T-cell (primary cell): ENCODE measurements around the gene SENP8. TPM values are rescaled to one million over a fixed set of nuclear protein-coding genes. Genes with fewer than 3 reads are reported as not detected.

Experiments
- ATAC-seq, 4 experiments: fragments of 200-7000 bp in 3 of 4; fragments of 150-1000 bp in 1 of 4; cut with Tn5 transposase; replicated peaks in 1 of 4; 1 replicate in 3 of 4; 2 replicates in 1 of 4; pipeline ENCODE4 v1.10.0; 2021; ENCODE audit warnings: moderate library complexity in 3 of 4, mild to moderate bottlenecking in 2 of 4, moderate number of reproducible peaks in 1 of 4
- CTCF ChIA-PET, 2 donors: fragments of 300-600 bp; sonication (Branson Sonifier 250); formaldehyde crosslinking; loops; one replicate each; lab custom pipeline; 2022; ENCODE audit warnings: antibody characterized with exemption in 2 of 2; lab: Charles Lee
- POLR2A ChIA-PET, 2 donors: fragments of 300-600 bp; sonication (Branson Sonifier 250); formaldehyde crosslinking; loops; one replicate each; lab custom pipeline; 2022; ENCODE audit warnings: antibody characterized with exemption in 2 of 2; lab: Charles Lee
- DNase-seq, 35 experiments: peaks; one replicate each; pipeline versions ENCODE4 v3.0.0 to v3.0.0-alpha.2; 2013 to 2023
- H3K27ac ChIP-seq: one replicate; pipeline ENCODE4 v1.5.1; 2013; ENCODE audit warnings: low read length
- H3K27me3 ChIP-seq, 2 experiments: replicated peaks in 1 of 2; 1 replicate in 1 of 2; 2 replicates in 1 of 2; pipeline versions ENCODE4 v1.6.1 to v1.7.0; 2013; ENCODE audit warnings: low read length in 1 of 2, mixed read lengths in 1 of 2; ENCODE audit not compliant: control insufficient read depth in 2 of 2, insufficient read depth in 2 of 2; ENCODE audit errors: extremely low read depth in 1 of 2
- H3K36me3 ChIP-seq, 2 donors: 1 replicate in 1 of 2; 2 replicates in 1 of 2; pipeline versions ENCODE4 v1.6.1 to v1.7.0; 2013; ENCODE audit warnings: low read length in 1 of 2; ENCODE audit not compliant: control insufficient read depth in 2 of 2, insufficient read depth in 1 of 2; ENCODE audit errors: extremely low read depth in 1 of 2
- H3K4me1 ChIP-seq, 2 experiments: 1 replicate in 1 of 2; 2 replicates in 1 of 2; pipeline versions ENCODE4 v1.6.1 to v1.7.0; 2013; ENCODE audit warnings: low read length in 2 of 2, mixed read lengths in 1 of 2; ENCODE audit not compliant: insufficient read depth in 2 of 2, control insufficient read depth in 1 of 2; ENCODE audit errors: extremely low read depth in 1 of 2
- H3K4me3 ChIP-seq, 2 donors: 1 replicate in 1 of 2; 2 replicates in 1 of 2; pipeline versions ENCODE4 v1.5.1 to v1.7.0; 2013; ENCODE audit warnings: mild to moderate bottlenecking in 2 of 2, low read length in 1 of 2, moderate library complexity in 1 of 2; ENCODE audit not compliant: control insufficient read depth in 1 of 2; ENCODE audit errors: extremely low read depth in 1 of 2
- H3K9me3 ChIP-seq: 2 replicates; pipeline ENCODE4 v1.7.0; 2013
- H3K27ac Mint-ChIP-seq, 2 donors: one replicate each; pipeline ENCODE4 v1.8.0; 2020 to 2021; ENCODE audit warnings: mild to moderate bottlenecking in 2 of 2, mixed read lengths in 2 of 2
- H3K27me3 Mint-ChIP-seq, 2 donors: one replicate each; pipeline ENCODE4 v1.8.0; 2021 to 2022; ENCODE audit warnings: mixed read lengths in 2 of 2
- H3K36me3 Mint-ChIP-seq: one replicate; pipeline ENCODE4 v1.8.0; 2021; ENCODE audit warnings: mixed read lengths
- H3K4me1 Mint-ChIP-seq, 3 donors: one replicate each; pipeline ENCODE4 v1.8.0; 2020 to 2022; ENCODE audit warnings: mixed read lengths in 3 of 3, mild to moderate bottlenecking in 1 of 3
- H3K4me3 Mint-ChIP-seq, 3 donors: one replicate each; pipeline ENCODE4 v1.8.0; 2020 to 2022; ENCODE audit warnings: mild to moderate bottlenecking in 3 of 3, mixed read lengths in 3 of 3, moderate library complexity in 3 of 3
- H3K9me3 Mint-ChIP-seq, 3 donors: one replicate each; pipeline ENCODE4 v1.8.0; 2020 to 2022; ENCODE audit warnings: mixed read lengths in 3 of 3
- WGBS: methylation state at CpG from one replicate; pipeline ENCODE4 v1.1.5; 2013; ENCODE audit warnings: missing lambda C conversion rate; ENCODE audit not compliant: insufficient coverage; 5-methylcytosine and 5-hydroxymethylcytosine counted together
- total RNA-seq, 35 experiments: library from RNA in 6 of 35; stranded (reverse) in 6 of 35; fragments of 120-200 nt in 1 of 35; gene quantifications; one replicate each; pipeline versions ENCODE4 v1.2.1 to v1.2.4 and lab custom pipeline; 2013 to 2026

SENP8 gene
- total RNA-seq, 5 donors from 2014 or later (not counting 1 experiment from before 2014, with no cell fraction given): 0.40 to 1.9 (median 1.3) TPM

- Mint-ChIP-seq H3K36me3 (no peaks in the 10 kb centered on the region), H3K9me3 (no peaks in the 10 kb centered on the region), H3K27ac (no peak overlapping the region), H3K27me3 (peaks cover 31 to 39% of the 10 kb centered on the region in 2 donors), H3K4me1 (no peaks in the 10 kb centered on the region), H3K4me3 (no peak overlapping the region)
- Histone ChIP-seq H3K27me3 (peaks cover 8 to 40% of the 10 kb centered on the region in 2 experiments), H3K4me3 (no peak overlapping the region), H3K36me3 (no peaks in the 10 kb centered on the region), H3K4me1 (peaks cover 0 to 2% of the 10 kb centered on the region in 2 experiments), H3K9me3 (no peaks in the 10 kb centered on the region), H3K27ac (no peak overlapping the region)
- no CpG with 5 or more reads among the region's 3 CpGs for WGBS
- no peak for ATAC-seq
- ChIA-PET CTCF (no interaction called here), POLR2A (no interaction called here)
- no peak for DNase-seq
These were observed 64.5 kb downstream of the SENP8 start for GRCh38 chr15:72182673-72183072.

GRCh38 chr15:72183781-72184164 lies 65.6 kb downstream of the SENP8 start:
- H3K4me1 Mint-ChIP-seq: no peaks in the 10 kb centered on the region

GRCh38 chr15:72184165-72184811 lies 66.1 kb downstream of the SENP8 start:
- H3K9me3 Mint-ChIP-seq: no peaks in the 10 kb centered on the region
- no peak overlapping the region for H3K4me3 Mint-ChIP-seq
- no peaks in the 10 kb centered on the region for H3K9me3 ChIP-seq
- DNase-seq (no peak), ATAC-seq (no peak)
- H3K27me3 Mint-ChIP-seq: peaks cover 33 to 43% of the 10 kb centered on the region in 2 donors
- WGBS: 10% methylated on average over 30 of the region's 34 CpGs
- H3K4me1 ChIP-seq: peaks cover 0 to 2% of the 10 kb centered on the region in 2 experiments
- CTCF ChIA-PET: no interaction called here
- no peaks in the 10 kb centered on the region for H3K36me3 ChIP-seq
- H3K36me3 Mint-ChIP-seq: no peaks in the 10 kb centered on the region
- H3K27me3 ChIP-seq: peaks cover 8 to 39% of the 10 kb centered on the region in 2 experiments
- H3K27ac Mint-ChIP-seq: no peak overlapping the region
- no peak overlapping the region for H3K27ac ChIP-seq
- no peaks in the 10 kb centered on the region for H3K4me1 Mint-ChIP-seq
- no peak overlapping the region for H3K4me3 ChIP-seq
- POLR2A ChIA-PET: no interaction called here

More at GRCh38 chr15:72183781-72184164, 65.6 kb downstream of the SENP8 start:
- Histone ChIP-seq H3K27ac (no peak overlapping the region), H3K27me3 (peaks cover 8 to 43% of the 10 kb centered on the region in 2 experiments), H3K4me3 (no peak overlapping the region), H3K4me1 (peaks cover 0 to 2% of the 10 kb centered on the region in 2 experiments), H3K9me3 (no peaks in the 10 kb centered on the region), H3K36me3 (no peaks in the 10 kb centered on the region)
- Mint-ChIP-seq H3K27me3 (peaks cover 31 to 43% of the 10 kb centered on the region in 2 donors), H3K36me3 (no peaks in the 10 kb centered on the region), H3K27ac (no peak overlapping the region), H3K4me3 (no peak overlapping the region), H3K9me3 (no peaks in the 10 kb centered on the region)
- WGBS: 79% methylated on average over 7 of the region's 12 CpGs
- ChIA-PET POLR2A (no interaction called here), CTCF (no interaction called here)
- DNase-seq: no peak
- ATAC-seq: no peak

- ChIA-PET CTCF (no interaction called here), POLR2A (interaction anchor here in 1 of 2 donors (0.7 kb wide), 1 partner anchor 10 kb away, joined by 4 read pairs; no protein-coding TSS in a partner anchor)
- H3K4me1 Mint-ChIP-seq: no peaks in the 10 kb centered on the region
- Histone ChIP-seq H3K4me1 (no peaks in the 10 kb centered on the region), H3K4me3 (no peak overlapping the region), H3K9me3 (no peaks in the 10 kb centered on the region), H3K36me3 (no peaks in the 10 kb centered on the region), H3K27me3 (peaks cover 4 to 13% of the 10 kb centered on the region in 2 experiments), H3K27ac (no peak overlapping the region)
- no peak overlapping the region for H3K27ac Mint-ChIP-seq
- H3K36me3 Mint-ChIP-seq: no peaks in the 10 kb centered on the region
- 100% methylated on average over 1 of the region's 2 CpGs for WGBS
- H3K27me3 Mint-ChIP-seq: peaks cover 18 to 20% of the 10 kb centered on the region in 2 donors
- H3K9me3 Mint-ChIP-seq: no peaks in the 10 kb centered on the region
- H3K4me3 Mint-ChIP-seq: no peak overlapping the region
- no peak for DNase-seq
- ATAC-seq: no peak
These were observed 71.2 kb downstream of the SENP8 start for GRCh38 chr15:72189250-72189902.

- Histone ChIP-seq H3K4me1 (peaks cover 0 to 6% of the 10 kb centered on the region in 2 experiments), H3K9me3 (no peaks in the 10 kb centered on the region), H3K4me3 (no peak overlapping the region), H3K27ac (no peak overlapping the region), H3K27me3 (peaks cover 0 to 30% of the 10 kb centered on the region in 2 experiments), H3K36me3 (no peaks in the 10 kb centered on the region)
- Mint-ChIP-seq H3K4me3 (no peak overlapping the region), H3K27me3 (peaks cover 21 to 27% of the 10 kb centered on the region in 2 donors), H3K9me3 (no peaks in the 10 kb centered on the region), H3K36me3 (no peaks in the 10 kb centered on the region), H3K27ac (peak overlapping the region in 1 of 2 donors; percentile 36), H3K4me1 (peaks cover 0 to 6% (median 2%) of the 10 kb centered on the region in 3 donors)
- ATAC-seq (no peak), DNase-seq (no peak)
- CTCF ChIA-PET: no interaction called here
- WGBS: no CpG with 5 or more reads among the region's 3 CpGs
- POLR2A ChIA-PET: no interaction called here
These were observed 74.2 kb downstream of the SENP8 start for GRCh38 chr15:72192416-72192815.
